22Rv1 (cell line): ENCODE measurements around the gene RHOB.

Experiments used
- ZFX ChIP-seq: fragments of 450-650 bp; IDR thresholded peaks from 2 replicates; pipeline ENCODE4 v1.6.1; 2017; ENCODE audit warnings: antibody characterized with exemption, borderline replicate concordance
- TF ChIP-seq, protein P1 (sequence below): fragments of 450-650 bp; IDR thresholded peaks from 2 replicates; pipeline ENCODE4 v1.5.1; 2017; ENCODE audit warnings: mild to moderate bottlenecking

DNA sequence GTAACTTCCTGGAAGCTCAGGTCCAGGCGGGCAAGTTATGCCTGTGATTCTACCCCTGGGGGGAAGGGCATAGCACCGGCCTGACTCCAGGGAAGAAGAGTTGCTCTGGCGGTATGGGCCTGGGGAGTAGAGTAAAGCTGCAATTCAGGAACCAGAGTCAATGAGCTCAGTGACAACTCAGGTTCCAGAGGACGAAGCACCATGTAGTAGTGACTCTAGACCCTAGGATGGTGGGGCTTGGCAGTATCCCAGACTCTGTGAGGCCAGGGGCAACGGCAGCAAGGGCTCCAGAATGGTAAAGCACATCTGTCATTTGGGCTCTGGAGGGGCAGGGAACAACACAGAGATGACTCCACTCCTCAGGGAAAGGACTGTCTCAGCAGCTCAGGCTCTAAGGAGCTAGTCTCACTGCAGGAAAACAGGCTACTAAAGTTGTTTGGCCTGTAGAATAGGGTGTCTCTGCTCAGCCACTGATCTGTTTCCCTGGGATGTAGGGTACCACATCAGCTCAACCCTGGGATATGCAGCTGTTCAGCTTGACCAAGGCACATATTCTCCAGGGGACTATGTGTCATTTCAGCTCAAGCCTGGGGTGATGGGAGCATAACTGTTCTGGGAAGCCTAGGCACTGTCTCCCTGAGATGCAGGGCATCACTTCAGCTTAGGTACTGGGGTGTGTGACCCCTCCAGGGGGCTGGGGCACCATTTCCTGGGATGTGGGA is 36.2 kb upstream of the RHOB start:
- TF ChIP-seq, protein P1, sequence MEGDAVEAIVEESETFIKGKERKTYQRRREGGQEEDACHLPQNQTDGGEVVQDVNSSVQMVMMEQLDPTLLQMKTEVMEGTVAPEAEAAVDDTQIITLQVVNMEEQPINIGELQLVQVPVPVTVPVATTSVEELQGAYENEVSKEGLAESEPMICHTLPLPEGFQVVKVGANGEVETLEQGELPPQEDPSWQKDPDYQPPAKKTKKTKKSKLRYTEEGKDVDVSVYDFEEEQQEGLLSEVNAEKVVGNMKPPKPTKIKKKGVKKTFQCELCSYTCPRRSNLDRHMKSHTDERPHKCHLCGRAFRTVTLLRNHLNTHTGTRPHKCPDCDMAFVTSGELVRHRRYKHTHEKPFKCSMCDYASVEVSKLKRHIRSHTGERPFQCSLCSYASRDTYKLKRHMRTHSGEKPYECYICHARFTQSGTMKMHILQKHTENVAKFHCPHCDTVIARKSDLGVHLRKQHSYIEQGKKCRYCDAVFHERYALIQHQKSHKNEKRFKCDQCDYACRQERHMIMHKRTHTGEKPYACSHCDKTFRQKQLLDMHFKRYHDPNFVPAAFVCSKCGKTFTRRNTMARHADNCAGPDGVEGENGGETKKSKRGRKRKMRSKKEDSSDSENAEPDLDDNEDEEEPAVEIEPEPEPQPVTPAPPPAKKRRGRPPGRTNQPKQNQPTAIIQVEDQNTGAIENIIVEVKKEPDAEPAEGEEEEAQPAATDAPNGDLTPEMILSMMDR = no peak
- no peak for TF ChIP-seq ZFX
